ENCODE data around the gene EOGT. TPM values are rescaled to one million over a fixed set of nuclear protein-coding genes. Genes with fewer than 3 reads are reported as not detected.

Gene EOGT
- total and polyA plus RNA-seq, 2 experiments from 2014 or later, result 11.9 to 27.2 TPM

GRCh38 chr3:68963891-68964290 lies 49.6 kb downstream of the EOGT start:
- H3K27ac ChIP-seq (ENCODE audit: low read depth), result no peak overlapping the region
- Mint-ChIP-seq H3K4me3 (no peak overlapping the region), H3K9me3 (no peaks in the 10 kb centered on the region), H3K36me3 (ENCODE audit: low read depth) (no peaks in the 10 kb centered on the region), H3K27me3 (ENCODE audit: insufficient read depth, low read depth, poor library complexity) (peaks cover 3% of the 10 kb centered on the region), H3K4me1 (peaks cover 8% of the 10 kb centered on the region; the same call in 2 of the 3 replicates), H3K27ac (no peak overlapping the region)
- ATAC-seq, result no peak
- no peaks in the 10 kb centered on the region for H3K27me3 ChIP-seq (ENCODE audit: insufficient read depth)
- no peaks in the 10 kb centered on the region for H3K9me2 ChIP-seq (ENCODE audit: insufficient read depth)
- no peaks in the 10 kb centered on the region for H3K79me2 ChIP-seq (replicated peaks; ENCODE audit: insufficient read depth)
- DNase-seq (ENCODE audit: low spot score), result no peak
- H3K4me2 ChIP-seq, result no peak overlapping the region
- H3K4me1 ChIP-seq (ENCODE audit: insufficient read depth), result no peaks in the 10 kb centered on the region
- no peak overlapping the region for H2AFZ ChIP-seq
- no peak overlapping the region for H3K4me3 ChIP-seq
- H4K20me1 ChIP-seq (replicated peaks; ENCODE audit: insufficient read depth), result no peaks in the 10 kb centered on the region
- TF ChIP-seq STAT1 (IDR thresholded peaks at IDR 0.05; ENCODE audit: unreplicated experiment) (no peak), NANOG (IDR thresholded peaks at IDR 0.05; ENCODE audit: borderline replicate concordance) (no peak)
- no peaks in the 10 kb centered on the region for H3F3A ChIP-seq (replicated peaks; ENCODE audit: low read depth)
- no peaks in the 10 kb centered on the region for H3K36me3 ChIP-seq (ENCODE audit: insufficient read depth)

DNA sequence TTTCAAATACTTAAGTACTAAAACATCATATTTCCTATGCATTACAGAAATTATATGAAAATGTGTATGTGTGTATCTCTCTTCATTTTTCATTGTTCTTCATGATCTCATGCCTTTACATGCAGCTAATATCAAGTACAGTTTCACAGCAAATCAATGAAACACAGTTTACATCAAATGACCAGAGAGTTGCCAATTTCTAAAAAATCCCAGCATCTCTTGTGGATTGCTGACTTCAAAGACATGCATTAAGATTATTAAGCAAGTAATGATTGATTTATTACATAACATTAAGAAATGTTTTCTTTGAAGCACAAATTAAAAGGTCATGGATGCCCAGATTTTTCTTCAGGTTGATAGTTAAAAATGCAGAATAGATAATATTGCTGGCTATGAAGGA lies 50.1 kb downstream of the EOGT start:
- no peak overlapping the region for H3K27ac Mint-ChIP-seq
- no peaks in the 10 kb centered on the region for H3K36me3 Mint-ChIP-seq (ENCODE audit: low read depth)
- H3K9me2 ChIP-seq (ENCODE audit: insufficient read depth), result no peaks in the 10 kb centered on the region
- peaks cover 8% of the 10 kb centered on the region; the same call in 2 of the 3 replicates for H3K4me1 Mint-ChIP-seq
- no peaks in the 10 kb centered on the region for H3K27me3 ChIP-seq (ENCODE audit: insufficient read depth)
- no peak overlapping the region for H3K4me3 Mint-ChIP-seq
- H4K20me1 ChIP-seq (replicated peaks; ENCODE audit: insufficient read depth), result no peaks in the 10 kb centered on the region
- no peaks in the 10 kb centered on the region for H3F3A ChIP-seq (replicated peaks; ENCODE audit: low read depth)
- no peak overlapping the region for H2AFZ ChIP-seq
- no peaks in the 10 kb centered on the region for H3K4me1 ChIP-seq (ENCODE audit: insufficient read depth)
- TF ChIP-seq STAT1 (IDR thresholded peaks at IDR 0.05; ENCODE audit: unreplicated experiment) (no peak), ETS1 (IDR thresholded peaks at IDR 0.05) (no peak), NANOG (IDR thresholded peaks at IDR 0.05; ENCODE audit: borderline replicate concordance) (no peak), JUNB (IDR thresholded peaks at IDR 0.05; ENCODE audit: unreplicated experiment) (no peak)
- DNase-seq (ENCODE audit: low spot score) (no peak), ATAC-seq (no peak)
- H3K36me3 ChIP-seq (ENCODE audit: insufficient read depth), result no peaks in the 10 kb centered on the region
- no peak overlapping the region for H3K27ac ChIP-seq (ENCODE audit: low read depth)
- no peak overlapping the region for H3K4me3 ChIP-seq
- H3K9me3 Mint-ChIP-seq, result no peaks in the 10 kb centered on the region
- H3K4me2 ChIP-seq, result no peak overlapping the region
- H3K27me3 Mint-ChIP-seq (ENCODE audit: insufficient read depth, low read depth, poor library complexity), result peaks cover 3% of the 10 kb centered on the region
- H3K79me2 ChIP-seq (replicated peaks; ENCODE audit: insufficient read depth), result no peaks in the 10 kb centered on the region

GRCh38 chr3:68958932-68959331 lies 54.6 kb downstream of the EOGT start:
- Mint-ChIP-seq H3K4me1 (peaks cover 7% of the 10 kb centered on the region), H3K4me3 (no peak overlapping the region), H3K27ac (no peak overlapping the region), H3K9me3 (no peaks in the 10 kb centered on the region), H3K36me3 (ENCODE audit: low read depth) (no peaks in the 10 kb centered on the region), H3K27me3 (ENCODE audit: insufficient read depth, low read depth, poor library complexity) (peaks cover 2% of the 10 kb centered on the region)
- no peaks in the 10 kb centered on the region; the same call in 1 of the 2 replicates for H3K9me2 ChIP-seq (ENCODE audit: insufficient read depth)
- no peak overlapping the region for H3K4me3 ChIP-seq
- no peaks in the 10 kb centered on the region for H3K79me2 ChIP-seq (replicated peaks; ENCODE audit: insufficient read depth)
- TF ChIP-seq EZH2phosphoT487 (IDR thresholded peaks at IDR 0.05; ENCODE audit: unreplicated experiment), result no peak
- TF ChIP-seq STAT1 (IDR thresholded peaks at IDR 0.05; ENCODE audit: unreplicated experiment), result no peak
- no peak for TF ChIP-seq ZNF331 (CRISPR knock-in tag; IDR thresholded peaks at IDR 0.05; ENCODE audit: low read depth)
- TF ChIP-seq ZNF462 (CRISPR knock-in tag; IDR thresholded peaks at IDR 0.05), result no peak
- no peaks in the 10 kb centered on the region for H4K20me1 ChIP-seq (replicated peaks; ENCODE audit: insufficient read depth)
- DNase-seq (ENCODE audit: low spot score) (no peak), ATAC-seq (no peak)
- no peak overlapping the region for H2AFZ ChIP-seq
- H3K4me2 ChIP-seq, result no peak overlapping the region
- H3K27me3 ChIP-seq (ENCODE audit: insufficient read depth), result no peaks in the 10 kb centered on the region
- no peak overlapping the region for H3K27ac ChIP-seq (ENCODE audit: low read depth)
- no peaks in the 10 kb centered on the region for H3F3A ChIP-seq (replicated peaks; ENCODE audit: low read depth)
- H3K4me1 ChIP-seq (ENCODE audit: insufficient read depth), result peaks cover 4% of the 10 kb centered on the region; the same call in 1 of the 2 replicates
- no peaks in the 10 kb centered on the region for H3K36me3 ChIP-seq (ENCODE audit: insufficient read depth)

All from GM23338 (cell line).